Stomach (tissue), 9 donors: ENCODE results near the gene SUPT20H. TPM values are rescaled to one million over a fixed set of nuclear protein-coding genes. Genes with fewer than 3 reads are reported as not detected.

Source experiments
- DNase-seq, 2 donors: peaks; one replicate each; pipeline versions ENCODE4 v3.0.0 to v3.0.0-alpha.2; 2013 to 2019
- H3K27ac ChIP-seq, 5 donors: fragments of 200-600 bp in 4 of 5; sonication (generic) in 4 of 5; one replicate each; pipeline ENCODE4 v1.5.1; 2013 to 2019; ENCODE audit warnings: mild to moderate bottlenecking in 1 of 5, moderate library complexity in 1 of 5
- H3K27me3 ChIP-seq, 3 donors: fragments of 200-600 bp; sonication (generic); one replicate each; pipeline ENCODE4 v1.5.1; 2017 to 2019; ENCODE audit warnings: mixed run types in 1 of 3
- H3K36me3 ChIP-seq, 4 donors: fragments of 200-600 bp; sonication (generic); 1 replicate in 3 of 4; 2 replicates in 1 of 4; pipeline ENCODE4 v1.5.1; 2016 to 2019
- H3K4me1 ChIP-seq, 4 donors: fragments of 200-600 bp; sonication (generic); one replicate each; pipeline ENCODE4 v1.5.1; 2016 to 2019
- H3K4me3 ChIP-seq, 4 donors: fragments of 200-600 bp; sonication (generic) in 3 of 4; one replicate each; pipeline ENCODE4 v1.5.1; 2016 to 2019; ENCODE audit warnings: mild to moderate bottlenecking in 1 of 4
- H3K9me3 ChIP-seq, 4 donors: fragments of 200-600 bp; sonication (generic); one replicate each; pipeline ENCODE4 v1.5.1; 2016 to 2019
- POLR2A ChIP-seq, 4 donors: fragments of 450-650 bp; IDR thresholded peaks; one replicate each; pipeline ENCODE4 v1.6.1; 2016; ENCODE audit warnings: antibody characterized with exemption in 4 of 4, control low read depth in 2 of 4, mild to moderate bottlenecking in 1 of 4, moderate library complexity in 1 of 4
- POLR2AphosphoS5 ChIP-seq, 3 donors: sonication (generic); formaldehyde crosslinking; IDR thresholded peaks; one replicate each; pipeline ENCODE4 v1.6.1; 2016; ENCODE audit warnings: antibody characterized with exemption in 3 of 3
- WGBS, 5 donors: extraction: QIAGEN DNeasy Blood & Tissue Kit in 3 of 5; methylation state at CpG; one replicate each; pipeline versions ENCODE4 v1.1.5 to v1.1.7; 2013 to 2018; 5-methylcytosine and 5-hydroxymethylcytosine counted together
- intact Hi-C: fragments of 100-400 bp; cut with DNase I; formaldehyde crosslinking; loops from one replicate; pipeline ENCODE4 v1.15.1; 2023; ENCODE audit warnings: low total_unique reads
- polyA plus RNA-seq, 3 donors: library from polyadenylated mRNA; stranded (reverse); fragments of 200-250 nt; gene quantifications; one replicate each; pipeline ENCODE4 v1.2.3, GENCODE V29; 2013
- total RNA-seq, 5 donors: library from RNA; depleted of rRNA; stranded (reverse); fragments of >200 nt; gene quantifications; one replicate each; pipeline versions ENCODE4 v1.1.0 to v1.2.3, GENCODE V29; 2014 to 2016
- TF ChIP-seq, protein P1 (sequence below), 7 experiments: fragments of 450-650 bp in 4 of 7; fragments of 200-600 bp in 3 of 7; sonication (generic) in 3 of 7; IDR thresholded peaks; one replicate each; pipeline ENCODE4 v1.5.1; 2016 to 2019; ENCODE audit warnings: antibody characterized with exemption in 7 of 7, control low read depth in 2 of 7, mild to moderate bottlenecking in 1 of 7
- donor health status: healthy with polysubstance abuse.
- donor health status: Bipolar disorder and iron deficiency.
- donor health status: healthy.

The SUPT20H gene
- total and polyA plus RNA-seq, 8 donors: 16.9 to 152 (median 57.2) TPM

- intact Hi-C loops: no loop called here
- Histone ChIP-seq H3K4me3 (no peak overlapping the region), H3K36me3 (peaks cover 6 to 82% (median 71%) of the 10 kb centered on the region in 4 donors), H3K4me1 (no peaks in the 10 kb centered on the region), H3K27me3 (no peaks in the 10 kb centered on the region), H3K27ac (no peak overlapping the region), H3K9me3 (no peaks in the 10 kb centered on the region)
- DNase-seq: peak in 1 of 2 donors; percentile 12
- TF ChIP-seq POLR2AphosphoS5 (IDR thresholded peaks at IDR 0.05): no peak
- TF ChIP-seq, protein P1, sequence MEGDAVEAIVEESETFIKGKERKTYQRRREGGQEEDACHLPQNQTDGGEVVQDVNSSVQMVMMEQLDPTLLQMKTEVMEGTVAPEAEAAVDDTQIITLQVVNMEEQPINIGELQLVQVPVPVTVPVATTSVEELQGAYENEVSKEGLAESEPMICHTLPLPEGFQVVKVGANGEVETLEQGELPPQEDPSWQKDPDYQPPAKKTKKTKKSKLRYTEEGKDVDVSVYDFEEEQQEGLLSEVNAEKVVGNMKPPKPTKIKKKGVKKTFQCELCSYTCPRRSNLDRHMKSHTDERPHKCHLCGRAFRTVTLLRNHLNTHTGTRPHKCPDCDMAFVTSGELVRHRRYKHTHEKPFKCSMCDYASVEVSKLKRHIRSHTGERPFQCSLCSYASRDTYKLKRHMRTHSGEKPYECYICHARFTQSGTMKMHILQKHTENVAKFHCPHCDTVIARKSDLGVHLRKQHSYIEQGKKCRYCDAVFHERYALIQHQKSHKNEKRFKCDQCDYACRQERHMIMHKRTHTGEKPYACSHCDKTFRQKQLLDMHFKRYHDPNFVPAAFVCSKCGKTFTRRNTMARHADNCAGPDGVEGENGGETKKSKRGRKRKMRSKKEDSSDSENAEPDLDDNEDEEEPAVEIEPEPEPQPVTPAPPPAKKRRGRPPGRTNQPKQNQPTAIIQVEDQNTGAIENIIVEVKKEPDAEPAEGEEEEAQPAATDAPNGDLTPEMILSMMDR (IDR thresholded peaks at IDR 0.05): no peak
- no peak for TF ChIP-seq POLR2A (IDR thresholded peaks at IDR 0.05)
- 90 to 96% (median 95%) methylated on average over 2 of the region's 2 CpGs for WGBS, 5 donors
Observed at GRCh38 chr13:36959456-36960116, 99.9 kb downstream of the SUPT20H start.

Other genes starting within 250 kb of the SUPT20H start
- gene RFXAP, start 240.5 kb downstream of the SUPT20H start, total RNA-seq: 10 to 100 TPM in 1 of 5 donors, 1 to 10 TPM in 3, not detected in 1; 1.3 to 12.3 (median 3.6) TPM
- gene RFXAP, start 240.5 kb downstream of the SUPT20H start, polyA plus RNA-seq: 1 to 10 TPM; 1.2 to 2.8 (median 2.1) TPM
- 10 to 100 TPM in 4 of 5 donors, 1 to 10 TPM in 1; 4.7 to 21.5 (median 11.6) TPM for gene SMAD9, start 139.4 kb downstream of the SUPT20H start, total RNA-seq
- 1 to 10 TPM; 1.6 to 5.0 (median 4.2) TPM for gene SMAD9, start 139.4 kb downstream of the SUPT20H start, polyA plus RNA-seq
- 10 to 100 TPM in 3 of 5 donors, 1 to 10 TPM in 2; 1.2 to 61.1 (median 13.6) TPM for gene ALG5, start 60.3 kb downstream of the SUPT20H start, total RNA-seq
- 10 to 100 TPM; 35.5 to 43.2 (median 37.5) TPM for gene ALG5, start 60.3 kb downstream of the SUPT20H start, polyA plus RNA-seq
- gene EXOSC8, start 58.9 kb downstream of the SUPT20H start, total RNA-seq: 10 to 100 TPM; 15.6 to 42.8 (median 21.7) TPM
- gene EXOSC8, start 58.9 kb downstream of the SUPT20H start, polyA plus RNA-seq: 10 to 100 TPM; 28.8 to 45.1 (median 39.1) TPM
- gene CSNK1A1L, start 46.0 kb upstream of the SUPT20H start, total RNA-seq: not detected
- not detected for gene CSNK1A1L, start 46.0 kb upstream of the SUPT20H start, polyA plus RNA-seq